ENCODE results near the gene SINHCAF. TPM values are rescaled to one million over a fixed set of nuclear protein-coding genes. Genes with fewer than 3 reads are reported as not detected.

SINHCAF gene
- total RNA-seq, 1 experiment from 2014 or later: 497 TPM

- H3K36me3 Mint-ChIP-seq (ENCODE audit: insufficient read depth in 1 of 3, low read depth in 3 of 3): no peaks in the 10 kb centered on the region; a peak in 1 of 7 replicates
- Histone ChIP-seq H3K27ac (ENCODE audit: insufficient read length, low read depth, low read length) (peak overlapping the region; percentile 100), H2BK5ac (ENCODE audit: insufficient read length, low read length) (peak overlapping the region; percentile 90), H3K79me1 (ENCODE audit: insufficient read depth, low read depth, low read length, poor library complexity, severe bottlenecking) (no peaks in the 10 kb centered on the region), H4K8ac (replicated peaks; ENCODE audit: insufficient read length, low read depth, low read length) (no peak overlapping the region), H3K9me3 (ENCODE audit: control insufficient read depth, low read depth, low read length) (no peaks in the 10 kb centered on the region), H2BK120ac (ENCODE audit: low read depth, low read length, poor library complexity, severe bottlenecking) (peak overlapping the region; percentile 74), H3K23ac (ENCODE audit: insufficient read length, low read depth, low read length) (peak overlapping the region; percentile 41), H4K5ac (ENCODE audit: insufficient read length, low read depth, low read length) (peak overlapping the region; percentile 93), H3K4ac (ENCODE audit: low read depth, low read length) (peak overlapping the region; percentile 90), H2BK20ac (ENCODE audit: low read depth, low read length, poor library complexity, severe bottlenecking) (no peak overlapping the region), H3K18ac (ENCODE audit: insufficient read length, low read depth, low read length) (peak overlapping the region; percentile 94), H3K27me3 (ENCODE audit: insufficient read depth, low read length) (no peaks in the 10 kb centered on the region), H2AK5ac (ENCODE audit: insufficient read length, low read length) (peak overlapping the region; percentile 73), H4K91ac (ENCODE audit: insufficient read length, low read depth, low read length) (peak overlapping the region; percentile 33), H3T11ph (ENCODE audit: low read length) (peak overlapping the region; percentile 24), H3K14ac (ENCODE audit: insufficient read depth, low read length) (peak overlapping the region; percentile 70; the same call in 1 of the 2 replicates), H3K4me1 (ENCODE audit: insufficient read depth, low read length) (peaks cover 9% of the 10 kb centered on the region; the same call in 1 of the 2 replicates), H3K4me2 (ENCODE audit: insufficient read depth, insufficient read length, low read length) (peak overlapping the region; percentile 83), H3K9ac (ENCODE audit: extremely low read depth, insufficient read length, low read length) (peak overlapping the region; percentile 81), H3K79me2 (ENCODE audit: insufficient read depth, low read length) (no peaks in the 10 kb centered on the region), H4K20me1 (ENCODE audit: control insufficient read depth, insufficient read depth, insufficient read length) (no peaks in the 10 kb centered on the region), H3K23me2 (ENCODE audit: insufficient read length, low read depth, low read length, poor library complexity, severe bottlenecking) (peaks cover 4% of the 10 kb centered on the region), H3K56ac (ENCODE audit: insufficient read length, low read depth, low read length) (no peak overlapping the region), H2AFZ (ENCODE audit: low read length) (no peak overlapping the region), H2BK12ac (ENCODE audit: insufficient read length, low read depth, low read length) (peak overlapping the region; percentile 55), H2BK15ac (ENCODE audit: low read depth, low read length) (no peak overlapping the region)
- no CpG with 5 or more reads among the region's 2 CpGs for WGBS (ENCODE audit: extremely low coverage, insufficient read length, low lambda C conversion rate)
- TF ChIP-seq, protein P1, sequence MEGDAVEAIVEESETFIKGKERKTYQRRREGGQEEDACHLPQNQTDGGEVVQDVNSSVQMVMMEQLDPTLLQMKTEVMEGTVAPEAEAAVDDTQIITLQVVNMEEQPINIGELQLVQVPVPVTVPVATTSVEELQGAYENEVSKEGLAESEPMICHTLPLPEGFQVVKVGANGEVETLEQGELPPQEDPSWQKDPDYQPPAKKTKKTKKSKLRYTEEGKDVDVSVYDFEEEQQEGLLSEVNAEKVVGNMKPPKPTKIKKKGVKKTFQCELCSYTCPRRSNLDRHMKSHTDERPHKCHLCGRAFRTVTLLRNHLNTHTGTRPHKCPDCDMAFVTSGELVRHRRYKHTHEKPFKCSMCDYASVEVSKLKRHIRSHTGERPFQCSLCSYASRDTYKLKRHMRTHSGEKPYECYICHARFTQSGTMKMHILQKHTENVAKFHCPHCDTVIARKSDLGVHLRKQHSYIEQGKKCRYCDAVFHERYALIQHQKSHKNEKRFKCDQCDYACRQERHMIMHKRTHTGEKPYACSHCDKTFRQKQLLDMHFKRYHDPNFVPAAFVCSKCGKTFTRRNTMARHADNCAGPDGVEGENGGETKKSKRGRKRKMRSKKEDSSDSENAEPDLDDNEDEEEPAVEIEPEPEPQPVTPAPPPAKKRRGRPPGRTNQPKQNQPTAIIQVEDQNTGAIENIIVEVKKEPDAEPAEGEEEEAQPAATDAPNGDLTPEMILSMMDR (conservative IDR thresholded peaks at IDR 0.05): no peak
- peak overlapping the region; percentile 99 to 100 (median 99) for H3K27ac Mint-ChIP-seq
- peak overlapping the region; percentile 54 to 80 for H3K4me3 Mint-ChIP-seq
- peaks cover 33 to 41% of the 10 kb centered on the region in 2 experiments for H3K4me1 Mint-ChIP-seq
- no peaks in the 10 kb centered on the region for H3K27me3 Mint-ChIP-seq (ENCODE audit: low read depth)
- DNase-seq: no peak
- H3K9me3 Mint-ChIP-seq: no peaks in the 10 kb centered on the region
Measured at GRCh38 chr12:31371256-31371620, 45.3 kb upstream of the SINHCAF start.

Data from H9 (cell line).